ENCODE results near the gene DCAF15.

Gene DCAF15

GRCh38 chr19:13932911-13933393 lies 19.4 kb upstream of the DCAF15 start:
- Histone ChIP-seq H3K27ac (no peak overlapping the region), H3K27me3 (replicated peaks) (no peaks in the 10 kb centered on the region), H3K36me3 (replicated peaks) (no peaks in the 10 kb centered on the region), H3K4me3 (ENCODE audit: low read depth, low read length) (no peak overlapping the region)
- in situ Hi-C loops (cut with HindIII; ENCODE audit: low pct_ligation_motif_present, low sequenced_read_pairs) = no loop called here
- TF ChIP-seq CTCF (IDR thresholded peaks at IDR 0.05; ENCODE audit: low read depth, low read length, missing control alignments) = no peak
- no peak for DNase-seq

GRCh38 chr19:13934785-13935109 lies 17.6 kb upstream of the DCAF15 start:
- Histone ChIP-seq H3K36me3 (replicated peaks) (no peaks in the 10 kb centered on the region), H3K27ac (no peak overlapping the region), H3K27me3 (replicated peaks) (no peaks in the 10 kb centered on the region), H3K4me3 (ENCODE audit: low read depth, low read length) (no peak overlapping the region)
- TF ChIP-seq CTCF (IDR thresholded peaks at IDR 0.05; ENCODE audit: low read depth, low read length, missing control alignments) = no peak
- in situ Hi-C loops (cut with HindIII; ENCODE audit: low pct_ligation_motif_present, low sequenced_read_pairs) = no loop called here
- DNase-seq = no peak

GRCh38 chr19:13935765-13936510 lies 16.4 kb upstream of the DCAF15 start:
- Histone ChIP-seq H3K36me3 (replicated peaks) (no peaks in the 10 kb centered on the region), H3K4me3 (ENCODE audit: low read depth, low read length) (no peak overlapping the region), H3K27ac (no peak overlapping the region), H3K27me3 (replicated peaks) (no peaks in the 10 kb centered on the region)
- no peak for TF ChIP-seq CTCF (IDR thresholded peaks at IDR 0.05; ENCODE audit: low read depth, low read length, missing control alignments)
- no peak for DNase-seq
- in situ Hi-C loops (cut with HindIII; ENCODE audit: low pct_ligation_motif_present, low sequenced_read_pairs) = no loop called here

GRCh38 chr19:13937479-13938300 lies 14.6 kb upstream of the DCAF15 start:
- Histone ChIP-seq H3K27me3 (replicated peaks) (no peaks in the 10 kb centered on the region), H3K27ac (no peak overlapping the region), H3K36me3 (replicated peaks) (no peaks in the 10 kb centered on the region), H3K4me3 (ENCODE audit: low read depth, low read length) (peak overlapping the region; percentile 57)
- DNase-seq = no peak
- no peak for TF ChIP-seq CTCF (IDR thresholded peaks at IDR 0.05; ENCODE audit: low read depth, low read length, missing control alignments)
- in situ Hi-C loops (cut with HindIII; ENCODE audit: low pct_ligation_motif_present, low sequenced_read_pairs) = no loop called here

- no peak for TF ChIP-seq CTCF (IDR thresholded peaks at IDR 0.05; ENCODE audit: low read depth, low read length, missing control alignments)
- H3K36me3 ChIP-seq (replicated peaks) = no peaks in the 10 kb centered on the region
- H3K27me3 ChIP-seq (replicated peaks) = no peaks in the 10 kb centered on the region
- in situ Hi-C loops (cut with HindIII; ENCODE audit: low pct_ligation_motif_present, low sequenced_read_pairs) = no loop called here
- H3K27ac ChIP-seq = no peak within 1 kb of the TSS
- H3K4me3 ChIP-seq (ENCODE audit: low read depth, low read length) = peak within 1 kb of the TSS; percentile 57
- peak; percentile 20 for DNase-seq
Measured at GRCh38 chr19:13938301-13939064, 13.8 kb upstream of the DCAF15 start, which contains the start of gene PODNL1. Gene PODNL1 (minus strand): TSS chr19:13938417. CDS start chr19:13938181, 236 bp downstream.
